ENCODE results near the gene NTN4. TPM values are rescaled to one million over a fixed set of nuclear protein-coding genes. Genes with fewer than 3 reads are reported as not detected.
"Not testable (repeated sequence)": the region's sequence is repeated elsewhere in the genome, so short reads cannot be mapped to it uniquely, and the experiment has no call there.

Gene NTN4
- total RNA-seq, 1 donor from 2014 or later, result 81.3 TPM

DNA sequence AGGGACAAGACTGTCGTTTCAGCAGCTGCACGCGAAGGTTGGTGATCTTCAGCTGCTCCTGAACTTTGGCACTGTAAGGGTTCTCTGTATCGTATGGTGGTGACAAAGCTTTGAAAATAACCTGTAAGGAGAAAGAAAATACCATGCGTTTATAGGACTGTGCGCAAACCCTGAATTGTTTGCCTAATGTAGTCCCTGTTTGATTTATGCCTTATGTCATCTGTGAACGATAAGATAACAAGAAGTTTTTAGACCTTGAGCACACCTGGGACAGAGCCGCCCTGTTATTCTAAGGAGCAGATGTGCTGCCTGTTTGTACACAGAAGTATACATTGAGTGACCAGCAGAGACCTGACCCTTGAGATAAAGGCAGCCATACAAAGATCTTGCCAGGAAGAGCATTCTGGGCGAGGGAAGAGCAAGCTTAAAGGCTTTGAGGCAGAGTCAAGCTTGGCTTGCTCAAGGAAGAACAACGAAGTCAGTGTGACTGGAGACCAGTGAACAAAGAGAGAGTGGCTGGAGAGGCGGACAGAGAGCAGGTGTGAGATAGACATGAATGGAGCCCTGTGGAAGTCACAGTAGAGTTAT, 52.4 kb downstream of the NTN4 start:
- H3K27me3 ChIP-seq (ENCODE audit: control insufficient read depth, insufficient read depth, low read length), result no peaks in the 10 kb centered on the region
- TF ChIP-seq, protein P1, sequence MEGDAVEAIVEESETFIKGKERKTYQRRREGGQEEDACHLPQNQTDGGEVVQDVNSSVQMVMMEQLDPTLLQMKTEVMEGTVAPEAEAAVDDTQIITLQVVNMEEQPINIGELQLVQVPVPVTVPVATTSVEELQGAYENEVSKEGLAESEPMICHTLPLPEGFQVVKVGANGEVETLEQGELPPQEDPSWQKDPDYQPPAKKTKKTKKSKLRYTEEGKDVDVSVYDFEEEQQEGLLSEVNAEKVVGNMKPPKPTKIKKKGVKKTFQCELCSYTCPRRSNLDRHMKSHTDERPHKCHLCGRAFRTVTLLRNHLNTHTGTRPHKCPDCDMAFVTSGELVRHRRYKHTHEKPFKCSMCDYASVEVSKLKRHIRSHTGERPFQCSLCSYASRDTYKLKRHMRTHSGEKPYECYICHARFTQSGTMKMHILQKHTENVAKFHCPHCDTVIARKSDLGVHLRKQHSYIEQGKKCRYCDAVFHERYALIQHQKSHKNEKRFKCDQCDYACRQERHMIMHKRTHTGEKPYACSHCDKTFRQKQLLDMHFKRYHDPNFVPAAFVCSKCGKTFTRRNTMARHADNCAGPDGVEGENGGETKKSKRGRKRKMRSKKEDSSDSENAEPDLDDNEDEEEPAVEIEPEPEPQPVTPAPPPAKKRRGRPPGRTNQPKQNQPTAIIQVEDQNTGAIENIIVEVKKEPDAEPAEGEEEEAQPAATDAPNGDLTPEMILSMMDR (IDR thresholded peaks at IDR 0.05; ENCODE audit: insufficient read depth, low read length, poor library complexity, severe bottlenecking), result no peak
- DNase-seq (ENCODE audit: low read depth), result no peak
- no peak overlapping the region for H3K4me3 ChIP-seq (ENCODE audit: low read depth, low read length)
- H3K36me3 ChIP-seq (ENCODE audit: control insufficient read depth, insufficient read depth, low read length), result no peaks in the 10 kb centered on the region

DNA sequence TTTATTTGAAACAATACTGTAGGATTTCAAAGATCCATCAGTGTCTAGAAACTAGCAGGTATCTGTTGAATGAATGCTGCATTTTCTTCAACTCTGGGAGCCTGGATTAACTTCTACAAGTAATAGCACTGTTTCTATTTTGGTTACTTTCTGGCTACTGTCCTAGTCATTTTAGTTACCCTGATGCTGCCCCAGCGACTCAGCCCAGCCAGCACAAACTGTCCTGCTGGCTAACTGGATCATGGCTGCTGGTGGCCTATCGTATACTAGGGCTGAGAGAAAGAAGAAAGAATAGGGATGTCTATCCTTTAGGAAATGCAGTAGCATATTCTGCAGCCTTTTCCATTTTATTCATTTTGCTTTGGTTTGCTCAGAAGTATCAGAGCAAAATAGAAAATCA, 53.9 kb downstream of the NTN4 start:
- H3K36me3 ChIP-seq (ENCODE audit: control insufficient read depth, insufficient read depth, low read length), result no peaks in the 10 kb centered on the region
- H3K27me3 ChIP-seq (ENCODE audit: control insufficient read depth, insufficient read depth, low read length), result no peaks in the 10 kb centered on the region
- DNase-seq (ENCODE audit: low read depth), result no peak
- no peak overlapping the region for H3K4me3 ChIP-seq (ENCODE audit: low read depth, low read length)
- TF ChIP-seq, protein P1 (IDR thresholded peaks at IDR 0.05; ENCODE audit: insufficient read depth, low read length, poor library complexity, severe bottlenecking), result no peak

GRCh38 chr12:95735728-95736127, 54.8 kb downstream of the NTN4 start:
- H3K36me3 ChIP-seq (ENCODE audit: control insufficient read depth, insufficient read depth, low read length); H3K4me3 ChIP-seq (ENCODE audit: low read depth, low read length); DNase-seq (ENCODE audit: low read depth); H3K27me3 ChIP-seq (ENCODE audit: control insufficient read depth, insufficient read depth, low read length): not testable (repeated sequence)

GRCh38 chr12:95733141-95733825, 57.3 kb downstream of the NTN4 start:
- TF ChIP-seq, protein P1 (IDR thresholded peaks at IDR 0.05; ENCODE audit: insufficient read depth, low read length, poor library complexity, severe bottlenecking), result no peak
- no peaks in the 10 kb centered on the region for H3K36me3 ChIP-seq (ENCODE audit: control insufficient read depth, insufficient read depth, low read length)
- no peaks in the 10 kb centered on the region for H3K27me3 ChIP-seq (ENCODE audit: control insufficient read depth, insufficient read depth, low read length)
- H3K4me3 ChIP-seq (ENCODE audit: low read depth, low read length), result no peak overlapping the region
- DNase-seq (ENCODE audit: low read depth), result peak; percentile 54

GRCh38 chr12:95731519-95731958, 59.0 kb downstream of the NTN4 start:
- H3K36me3 ChIP-seq (ENCODE audit: control insufficient read depth, insufficient read depth, low read length), result no peaks in the 10 kb centered on the region

GRCh38 chr12:95730457-95730856, 60.1 kb downstream of the NTN4 start:
- TF ChIP-seq, protein P1 (IDR thresholded peaks at IDR 0.05; ENCODE audit: insufficient read depth, low read length, poor library complexity, severe bottlenecking), result no peak
- Histone ChIP-seq H3K27me3 (ENCODE audit: control insufficient read depth, insufficient read depth, low read length) (no peaks in the 10 kb centered on the region), H3K4me3 (ENCODE audit: low read depth, low read length) (no peak overlapping the region)

More at GRCh38 chr12:95731519-95731958, 59.0 kb downstream of the NTN4 start:
- no peak for DNase-seq (ENCODE audit: low read depth)
- Histone ChIP-seq H3K27me3 (ENCODE audit: control insufficient read depth, insufficient read depth, low read length) (no peaks in the 10 kb centered on the region), H3K4me3 (ENCODE audit: low read depth, low read length) (no peak overlapping the region)
- TF ChIP-seq, protein P1 (IDR thresholded peaks at IDR 0.05; ENCODE audit: insufficient read depth, low read length, poor library complexity, severe bottlenecking), result no peak

More at GRCh38 chr12:95730457-95730856, 60.1 kb downstream of the NTN4 start:
- H3K36me3 ChIP-seq (ENCODE audit: control insufficient read depth, insufficient read depth, low read length), result no peaks in the 10 kb centered on the region
- no peak for DNase-seq (ENCODE audit: low read depth)
